D341Med (cell line): Measurements from ENCODE around the gene ST14.
"Not testable (repeated sequence)": the region's sequence is repeated elsewhere in the genome, so short reads cannot be mapped to it uniquely, and the experiment has no call there.

Source experiments
- DNase-seq: peaks from one replicate; pipeline ENCODE4 v3.0.0; 2012; ENCODE audit warnings: low spot score

Gene ST14

DNA sequence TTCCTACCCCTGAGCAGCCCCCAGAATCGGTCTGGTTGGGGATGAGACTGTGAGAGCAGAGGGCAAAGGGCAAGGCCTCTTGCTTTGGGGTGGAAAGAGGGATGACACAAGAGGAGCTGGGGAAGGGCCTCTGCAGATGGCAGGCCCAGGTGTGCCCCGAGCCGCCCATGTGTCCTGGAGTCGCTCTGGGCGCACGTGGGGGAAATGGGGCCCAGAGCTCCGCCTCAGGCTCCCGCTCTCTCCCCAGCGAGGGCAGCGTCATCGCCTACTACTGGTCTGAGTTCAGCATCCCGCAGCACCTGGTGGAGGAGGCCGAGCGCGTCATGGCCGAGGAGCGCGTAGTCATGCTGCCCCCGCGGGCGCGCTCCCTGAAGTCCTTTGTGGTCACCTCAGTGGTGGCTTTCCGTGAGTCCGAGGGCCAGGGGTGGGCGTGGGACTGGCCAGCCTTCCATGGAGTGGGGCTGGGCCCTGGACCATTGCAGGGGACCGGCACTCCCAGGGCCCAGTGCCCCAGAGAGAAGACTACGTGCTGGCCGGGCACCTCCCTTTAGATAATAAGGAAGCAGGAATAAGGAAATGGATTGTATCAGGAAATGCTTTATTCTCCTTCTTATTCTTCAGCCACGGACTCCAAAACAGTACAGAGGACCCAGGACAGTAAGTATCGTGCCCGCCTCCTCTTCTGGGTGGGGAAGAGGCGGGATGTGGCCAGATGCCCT, 30.1 kb downstream of the ST14 start:
- DNase-seq, result no peak

DNA sequence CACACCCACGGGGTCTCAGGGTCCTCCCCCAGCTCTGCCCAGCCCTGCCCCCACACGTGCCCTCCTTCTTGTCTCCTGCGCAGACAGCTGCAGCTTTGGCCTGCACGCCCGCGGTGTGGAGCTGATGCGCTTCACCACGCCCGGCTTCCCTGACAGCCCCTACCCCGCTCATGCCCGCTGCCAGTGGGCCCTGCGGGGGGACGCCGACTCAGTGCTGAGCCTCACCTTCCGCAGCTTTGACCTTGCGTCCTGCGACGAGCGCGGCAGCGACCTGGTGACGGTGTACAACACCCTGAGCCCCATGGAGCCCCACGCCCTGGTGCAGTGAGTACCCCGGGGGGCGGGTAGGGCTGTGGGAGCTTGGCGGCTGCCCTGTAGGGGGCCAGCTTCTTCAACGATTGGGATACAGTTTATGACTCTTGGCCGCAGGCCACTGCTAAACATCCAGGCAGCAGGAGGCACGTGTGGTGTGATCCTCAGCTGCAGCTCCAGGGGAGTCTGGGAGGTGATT, 30.8 kb downstream of the ST14 start:
- no peak for DNase-seq

- DNase-seq, result no peak
These were observed 32.3 kb downstream of the ST14 start for GRCh38 chr11:130191896-130192295.

GRCh38 chr11:130192845-130193267, 33.3 kb downstream of the ST14 start:
- DNase-seq, result no peak

DNA sequence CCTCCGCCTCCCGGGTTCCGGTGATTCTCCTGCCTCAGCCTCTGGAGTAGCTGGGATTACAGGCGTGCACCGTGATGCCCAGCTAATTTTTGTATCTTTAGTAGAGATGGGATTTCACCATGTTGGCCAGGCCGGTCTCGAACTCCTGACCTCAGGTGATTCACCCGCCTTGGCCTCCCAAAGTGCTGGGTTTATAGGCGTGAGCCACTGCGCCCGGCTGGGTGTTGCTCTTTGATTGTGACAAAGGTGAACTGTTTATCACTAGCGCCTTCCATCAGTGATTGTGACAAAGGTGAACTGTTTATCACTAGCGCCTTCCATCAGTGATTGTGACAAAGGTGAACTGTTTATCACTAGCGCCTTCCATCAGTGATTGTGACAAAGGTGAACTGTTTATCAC, 34.0 kb downstream of the ST14 start:
- DNase-seq, result not testable (repeated sequence)

DNA sequence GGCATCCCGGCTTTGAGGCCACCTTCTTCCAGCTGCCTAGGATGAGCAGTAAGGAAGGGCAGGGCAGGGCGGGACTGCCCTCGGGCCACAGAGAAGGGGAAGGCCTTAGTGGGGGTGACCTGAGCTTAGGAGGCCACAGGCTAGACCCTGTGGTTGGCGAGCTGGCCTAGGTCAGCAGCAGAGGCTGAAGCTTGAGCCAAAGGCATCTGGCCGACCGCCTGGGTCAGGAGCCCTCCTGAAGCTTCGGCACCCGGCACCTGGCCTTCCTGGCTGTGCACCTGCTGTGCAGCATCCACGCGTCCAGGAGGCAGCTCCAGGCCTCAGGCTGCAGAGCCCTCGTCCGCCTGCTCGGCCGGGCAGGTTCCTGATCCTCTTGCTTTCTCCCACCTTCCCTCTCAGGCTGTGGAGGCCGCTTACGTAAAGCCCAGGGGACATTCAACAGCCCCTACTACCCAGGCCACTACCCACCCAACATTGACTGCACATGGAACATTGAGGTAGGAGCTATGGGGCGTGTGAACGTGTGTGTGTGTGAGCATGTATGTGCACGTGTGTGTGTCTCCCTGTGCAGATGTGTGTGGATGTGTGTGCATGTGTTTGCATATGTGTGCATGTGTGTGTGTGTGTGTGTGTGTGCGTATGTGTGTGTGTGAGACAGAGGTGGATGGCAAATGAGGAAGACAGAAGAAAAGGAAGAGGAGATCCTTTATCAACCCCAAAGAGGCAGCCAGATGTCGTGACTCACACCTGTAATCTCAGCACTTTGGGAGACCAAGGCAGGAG, 34.9 kb downstream of the ST14 start:
- no peak for DNase-seq

DNA sequence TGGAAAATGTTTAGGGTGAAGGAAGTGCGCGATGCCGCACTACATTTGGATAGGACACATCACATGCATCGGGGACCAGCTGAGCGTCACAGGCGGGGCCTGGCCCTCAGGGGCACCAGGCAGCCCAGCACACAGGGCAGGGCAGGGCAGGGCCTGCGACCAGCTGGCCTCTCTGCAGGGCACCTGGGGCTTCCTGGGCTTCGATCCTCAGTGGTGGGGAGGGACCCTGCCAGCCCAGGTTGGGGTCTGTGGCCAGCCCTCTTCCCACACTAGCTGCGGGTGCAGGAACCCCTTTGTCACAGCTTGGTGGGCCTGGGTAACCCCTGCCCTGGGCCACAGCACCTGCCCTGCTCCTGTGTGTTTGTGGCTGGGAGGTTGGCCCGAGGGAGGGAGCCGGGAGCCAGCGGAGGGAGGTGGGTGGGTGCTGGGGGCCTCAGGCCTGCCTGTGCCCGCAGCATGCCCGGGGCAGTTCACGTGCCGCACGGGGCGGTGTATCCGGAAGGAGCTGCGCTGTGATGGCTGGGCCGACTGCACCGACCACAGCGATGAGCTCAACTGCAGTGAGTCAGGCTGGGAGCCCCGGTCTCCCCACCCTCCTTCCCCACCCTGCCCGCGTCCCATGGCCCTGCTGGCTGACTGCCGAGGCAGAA, 37.9 kb downstream of the ST14 start:
- no peak for DNase-seq

- DNase-seq, result no peak
These were observed 38.7 kb downstream of the ST14 start for GRCh38 chr11:130198292-130198691.

GRCh38 chr11:130198964-130199363, 39.4 kb downstream of the ST14 start:
- no peak for DNase-seq

GRCh38 chr11:130199792-130200191, 40.2 kb downstream of the ST14 start:
- DNase-seq, result no peak

- no peak for DNase-seq
These were observed 41.4 kb downstream of the ST14 start for GRCh38 chr11:130201026-130201425.

DNA sequence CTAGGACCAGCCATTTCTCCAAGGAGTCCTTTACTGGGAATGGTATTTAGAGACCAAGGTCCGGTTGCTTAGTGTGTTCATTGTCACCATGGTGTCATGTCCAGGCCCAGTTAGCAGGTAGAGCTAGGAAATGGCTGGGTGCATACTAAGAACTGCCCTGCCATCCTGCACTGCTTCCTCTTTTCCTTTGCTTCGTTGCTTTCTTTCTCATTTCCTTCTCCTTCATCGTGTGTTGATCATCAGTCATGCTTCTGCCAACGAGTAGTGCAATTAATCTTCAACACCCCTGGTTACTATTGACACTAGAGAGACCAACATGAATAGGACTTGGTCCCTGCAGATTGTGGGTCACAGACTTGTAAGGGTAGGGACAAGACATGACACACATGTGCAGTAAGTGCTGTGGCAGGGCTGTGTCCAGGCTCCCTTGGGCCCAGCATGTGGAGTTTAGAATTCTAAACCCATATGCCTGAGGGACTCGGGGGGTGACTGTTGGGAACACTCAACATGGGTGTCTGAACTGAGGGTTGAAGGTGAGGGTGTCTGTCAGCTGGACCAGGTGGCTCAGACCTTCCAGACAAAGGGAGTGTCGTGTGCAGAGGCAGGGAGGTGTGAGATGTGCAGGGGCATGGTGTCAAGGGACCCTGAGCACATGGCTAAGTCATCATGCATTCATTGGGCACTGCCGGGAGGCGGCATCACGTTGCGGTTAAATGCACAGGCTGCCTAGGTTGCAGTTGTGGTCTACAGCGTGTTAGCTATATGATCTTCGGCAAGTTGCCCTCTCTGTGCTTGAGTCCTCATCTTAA, 42.6 kb downstream of the ST14 start:
- no peak for DNase-seq

DNA sequence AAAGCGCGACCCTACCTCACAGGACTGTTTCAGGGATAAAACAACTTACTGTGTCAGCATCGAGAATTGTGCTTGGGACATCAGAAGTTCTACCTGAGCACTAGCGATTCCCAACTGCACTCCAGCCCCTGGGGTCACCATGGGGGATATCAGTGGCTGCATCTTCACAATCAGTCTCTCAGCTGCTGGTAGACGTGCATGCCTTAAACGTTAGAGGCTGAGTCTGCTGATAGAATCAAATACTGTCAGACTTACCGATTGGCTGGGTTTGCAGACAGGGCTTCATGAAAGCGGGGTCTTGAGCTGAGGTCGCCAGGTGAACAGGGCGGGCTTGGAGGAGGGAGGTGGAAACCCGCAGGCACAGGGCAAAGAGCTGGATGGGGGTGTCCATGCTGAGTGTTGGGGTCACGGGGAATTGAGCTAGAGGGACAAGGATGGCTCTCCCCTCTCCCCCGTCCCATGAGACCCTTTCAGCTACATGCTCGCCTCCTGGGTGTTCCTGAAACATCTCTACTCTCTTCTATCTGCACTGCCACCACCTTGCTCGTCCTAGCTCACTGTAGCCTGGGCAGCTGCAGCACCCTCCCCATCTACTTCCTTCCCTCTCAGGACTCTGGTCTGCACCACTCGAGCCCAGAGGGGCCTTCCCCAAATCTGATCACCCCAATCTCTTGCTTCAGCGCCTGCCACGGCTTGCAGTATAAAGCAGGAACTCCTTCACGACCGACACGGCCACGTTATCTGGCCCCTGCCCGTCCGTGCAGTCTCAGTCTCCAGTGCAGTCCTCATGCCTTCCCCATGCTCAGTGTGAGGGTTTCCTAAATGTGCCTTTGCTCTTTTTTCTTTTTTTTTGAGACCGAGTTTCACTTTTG, 43.5 kb downstream of the ST14 start:
- DNase-seq, result no peak

GRCh38 chr11:130203766-130204702, 44.5 kb downstream of the ST14 start:
- no peak for DNase-seq

GRCh38 chr11:130204703-130205095, 45.1 kb downstream of the ST14 start:
- no peak for DNase-seq

- DNase-seq, result no peak
These were observed 46.6 kb downstream of the ST14 start for GRCh38 chr11:130206141-130206540.

- no peak for DNase-seq
These were observed 48.9 kb downstream of the ST14 start for GRCh38 chr11:130208241-130209127.

GRCh38 chr11:130209128-130209932, 49.7 kb downstream of the ST14 start:
- DNase-seq, result peak; percentile 14
